OCI-LY1 (cell line): Measurements from ENCODE around the gene ABCB8.

Experiments
- CTCF ChIP-seq: fragments of 200-600 bp; sonication (generic), shearing (Covaris generic); IDR thresholded peaks from 2 replicates; pipeline ENCODE4 v1.5.1; 2017; ENCODE audit warnings: mild to moderate bottlenecking, antibody characterized with exemption, low read length, moderate library complexity, mixed read lengths
- EZH2 ChIP-seq: fragments of 200-600 bp; sonication (generic), shearing (Covaris generic); IDR thresholded peaks from 2 replicates; pipeline ENCODE4 v1.8.0; 2017; ENCODE audit warnings: borderline replicate concordance, mixed run types, mild to moderate bottlenecking, antibody characterized with exemption, low read length, moderate library complexity, mixed read lengths

DNA sequence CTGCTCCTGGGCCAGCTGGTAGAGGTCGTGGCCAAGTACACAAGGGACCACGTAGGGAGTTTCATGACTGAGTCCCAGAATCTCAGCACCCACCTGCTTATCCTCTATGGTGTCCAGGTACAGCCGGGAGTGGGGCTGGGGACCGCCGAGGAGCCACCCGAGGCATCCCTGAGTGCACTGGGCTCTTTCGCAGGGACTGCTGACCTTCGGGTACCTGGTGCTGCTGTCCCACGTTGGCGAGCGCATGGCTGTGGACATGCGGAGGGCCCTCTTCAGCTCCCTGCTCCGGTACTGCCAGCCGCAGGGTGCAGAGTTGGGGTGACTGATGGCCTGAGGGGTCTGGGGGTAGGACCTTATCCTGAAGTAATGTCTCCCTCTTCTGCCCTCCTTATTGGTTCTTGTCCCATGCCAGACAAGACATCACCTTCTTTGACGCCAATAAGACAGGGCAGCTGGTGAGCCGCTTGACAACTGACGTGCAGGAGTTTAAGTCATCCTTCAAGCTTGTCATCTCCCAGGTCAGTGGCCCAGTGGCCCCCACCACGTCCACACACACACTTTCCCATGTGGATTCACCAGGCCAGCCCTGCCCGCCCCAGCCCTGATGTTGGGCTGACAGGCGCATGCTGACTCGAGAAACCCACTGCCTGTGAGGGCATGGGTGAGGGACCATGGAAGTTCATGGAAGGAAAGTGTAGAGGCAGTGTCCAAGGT is 6.2 kb downstream of the ABCB8 start:
- TF ChIP-seq CTCF, result no peak
- no peak for TF ChIP-seq EZH2
